T-helper 17 cell (primary cell): ENCODE measurements around the gene GOLGA6L10. TPM values are rescaled to one million over a fixed set of nuclear protein-coding genes. Genes with fewer than 3 reads are reported as not detected.
"Not testable (repeated sequence)": the region's sequence is repeated elsewhere in the genome, so short reads cannot be mapped to it uniquely, and the experiment has no call there.

Experiments used
- ATAC-seq: fragments of 150-1000 bp; cut with Tn5 transposase; 2 replicates; pipeline ENCODE4 v1.10.0; 2021; ENCODE audit warnings: mild to moderate bottlenecking, moderate library complexity
- DNase-seq, 3 donors: peaks; one replicate each; pipeline versions ENCODE4 v3.0.0 to v3.0.0-alpha.2; 2020 to 2021
- H3K9me3 ChIP-seq: one replicate; pipeline ENCODE4 v1.7.0; 2013; ENCODE audit warnings: low read length, mild to moderate bottlenecking; ENCODE audit not compliant: control insufficient read depth, poor library complexity, severe bottlenecking
- H3K27ac Mint-ChIP-seq: one replicate; pipeline ENCODE4 v1.8.0; 2022; ENCODE audit warnings: mild to moderate bottlenecking, moderate library complexity, mixed read lengths
- H3K27me3 Mint-ChIP-seq: one replicate; pipeline ENCODE4 v1.8.0; 2022; ENCODE audit warnings: mixed read lengths
- H3K36me3 Mint-ChIP-seq: one replicate; pipeline ENCODE4 v1.8.0; 2022; ENCODE audit warnings: low read depth, mixed read lengths
- H3K4me1 Mint-ChIP-seq: one replicate; pipeline ENCODE4 v1.8.0; 2022; ENCODE audit warnings: mild to moderate bottlenecking, mixed read lengths
- H3K4me3 Mint-ChIP-seq: one replicate; pipeline ENCODE4 v1.8.0; 2022; ENCODE audit warnings: mild to moderate bottlenecking, moderate library complexity, mixed read lengths
- total RNA-seq, 4 donors: library from RNA in 2 of 4; stranded (reverse) in 2 of 4; gene quantifications; one replicate each; pipeline ENCODE4 v1.2.3 and lab custom pipeline; 2022 to 2026

Gene GOLGA6L10
- total RNA-seq, 2 donors from 2014 or later = 1.4 to 1.9 TPM

- not testable (repeated sequence) for H3K4me3 Mint-ChIP-seq, ATAC-seq, H3K9me3 ChIP-seq, H3K27me3 Mint-ChIP-seq, H3K4me1 Mint-ChIP-seq, H3K36me3 Mint-ChIP-seq, DNase-seq, H3K27ac Mint-ChIP-seq
These were observed 13.1 kb downstream of the GOLGA6L10 start for GRCh38 chr15:82336180-82336647.

GRCh38 chr15:82335006-82335405 is 14.3 kb downstream of the GOLGA6L10 start:
- not testable (repeated sequence) for H3K4me1 Mint-ChIP-seq, DNase-seq, H3K9me3 ChIP-seq, H3K4me3 Mint-ChIP-seq, ATAC-seq, H3K27me3 Mint-ChIP-seq, H3K27ac Mint-ChIP-seq, H3K36me3 Mint-ChIP-seq

GRCh38 chr15:82334554-82334932 is 14.7 kb downstream of the GOLGA6L10 start:
- ATAC-seq, H3K4me3 Mint-ChIP-seq, H3K27ac Mint-ChIP-seq: not testable (repeated sequence)

GRCh38 chr15:82333603-82334553 is 15.4 kb downstream of the GOLGA6L10 start:
- not testable (repeated sequence) for H3K36me3 Mint-ChIP-seq, ATAC-seq, H3K4me3 Mint-ChIP-seq, H3K27me3 Mint-ChIP-seq, H3K4me1 Mint-ChIP-seq, DNase-seq, H3K9me3 ChIP-seq, H3K27ac Mint-ChIP-seq

More at GRCh38 chr15:82334554-82334932, 14.7 kb downstream of the GOLGA6L10 start:
- not testable (repeated sequence) for H3K36me3 Mint-ChIP-seq, DNase-seq, H3K9me3 ChIP-seq, H3K27me3 Mint-ChIP-seq, H3K4me1 Mint-ChIP-seq

- H3K4me1 Mint-ChIP-seq, H3K4me3 Mint-ChIP-seq, H3K9me3 ChIP-seq, ATAC-seq, H3K36me3 Mint-ChIP-seq, H3K27me3 Mint-ChIP-seq, DNase-seq: not testable (repeated sequence)
- peak overlapping the region; percentile 19 for H3K27ac Mint-ChIP-seq
These were observed 16.3 kb downstream of the GOLGA6L10 start for GRCh38 chr15:82332711-82333602.

GRCh38 chr15:82331576-82332304 is 17.5 kb downstream of the GOLGA6L10 start:
- not testable (repeated sequence) for DNase-seq

GRCh38 chr15:82330921-82331320 is 18.4 kb downstream of the GOLGA6L10 start:
- H3K27ac Mint-ChIP-seq, H3K27me3 Mint-ChIP-seq, ATAC-seq, H3K9me3 ChIP-seq, H3K36me3 Mint-ChIP-seq, H3K4me3 Mint-ChIP-seq, H3K4me1 Mint-ChIP-seq, DNase-seq: not testable (repeated sequence)

More at GRCh38 chr15:82331576-82332304, 17.5 kb downstream of the GOLGA6L10 start:
- H3K9me3 ChIP-seq, H3K36me3 Mint-ChIP-seq, H3K4me3 Mint-ChIP-seq, H3K27me3 Mint-ChIP-seq, H3K4me1 Mint-ChIP-seq: not testable (repeated sequence)
- peak overlapping the region; percentile 19 for H3K27ac Mint-ChIP-seq
- peak; percentile 89 for ATAC-seq

- not testable (repeated sequence) for H3K27ac Mint-ChIP-seq, H3K27me3 Mint-ChIP-seq, H3K36me3 Mint-ChIP-seq, H3K4me3 Mint-ChIP-seq, H3K9me3 ChIP-seq, ATAC-seq, DNase-seq, H3K4me1 Mint-ChIP-seq
These were observed 20.2 kb downstream of the GOLGA6L10 start for GRCh38 chr15:82329039-82329438.

- H3K4me3 Mint-ChIP-seq, H3K27me3 Mint-ChIP-seq, H3K9me3 ChIP-seq, H3K27ac Mint-ChIP-seq, ATAC-seq, DNase-seq, H3K36me3 Mint-ChIP-seq, H3K4me1 Mint-ChIP-seq: not testable (repeated sequence)
These were observed 21.9 kb downstream of the GOLGA6L10 start for GRCh38 chr15:82327372-82327771.

GRCh38 chr15:82326896-82327295 is 22.4 kb downstream of the GOLGA6L10 start:
- H3K4me3 Mint-ChIP-seq, H3K4me1 Mint-ChIP-seq, H3K27me3 Mint-ChIP-seq, H3K27ac Mint-ChIP-seq, H3K36me3 Mint-ChIP-seq, ATAC-seq, H3K9me3 ChIP-seq, DNase-seq: not testable (repeated sequence)

- not testable (repeated sequence) for H3K27ac Mint-ChIP-seq, H3K27me3 Mint-ChIP-seq, H3K4me1 Mint-ChIP-seq, ATAC-seq, H3K36me3 Mint-ChIP-seq, H3K4me3 Mint-ChIP-seq, DNase-seq, H3K9me3 ChIP-seq
These were observed 23.6 kb downstream of the GOLGA6L10 start for GRCh38 chr15:82325646-82326045.

GRCh38 chr15:82324831-82325230 is 24.4 kb downstream of the GOLGA6L10 start:
- not testable (repeated sequence) for H3K4me3 Mint-ChIP-seq, H3K9me3 ChIP-seq, H3K4me1 Mint-ChIP-seq, H3K36me3 Mint-ChIP-seq, ATAC-seq, H3K27ac Mint-ChIP-seq, DNase-seq, H3K27me3 Mint-ChIP-seq

GRCh38 chr15:82322488-82322887 is 26.8 kb downstream of the GOLGA6L10 start:
- H3K9me3 ChIP-seq, ATAC-seq, DNase-seq, H3K4me1 Mint-ChIP-seq, H3K36me3 Mint-ChIP-seq, H3K27ac Mint-ChIP-seq, H3K27me3 Mint-ChIP-seq, H3K4me3 Mint-ChIP-seq: not testable (repeated sequence)
